K562 (cell line): Measurements from ENCODE around the gene ERFL.

ENCODE experiments used
- BHLHE40 ChIP-seq: IDR thresholded peaks from 2 replicates; pipeline ENCODE4 v1.6.1; 2011; ENCODE audit warnings: low read length, improper control_type of control experiment
- FOXA1 ChIP-seq: fragments of 450-650 bp; IDR thresholded peaks from 2 replicates; pipeline ENCODE4 v1.6.1; 2016; ENCODE audit warnings: mild to moderate bottlenecking, borderline replicate concordance
- JUN ChIP-seq, 2 experiments: sonication (generic) in 1 of 2; formaldehyde crosslinking in 1 of 2; IDR thresholded peaks; 2 replicates each; pipeline versions ENCODE4 v1.6.1 to v1.8.0; 2012 to 2022; ENCODE audit warnings: borderline replicate concordance in 2 of 2, mild to moderate bottlenecking in 2 of 2, improper control_type of control experiment in 1 of 2, low read depth in 1 of 2, low read length in 1 of 2, missing genetic modification reagents in 1 of 2
- L3MBTL2 ChIP-seq: fragments of 450-650 bp; IDR thresholded peaks from 2 replicates; pipeline ENCODE4 v1.6.1; 2016; ENCODE audit warnings: mild to moderate bottlenecking, moderate library complexity
- LARP7 ChIP-seq: fragments of 450-650 bp; IDR thresholded peaks from 2 replicates; pipeline ENCODE4 v1.6.1; 2016
- TBL1XR1 ChIP-seq, 2 experiments: IDR thresholded peaks; 2 replicates each; pipeline ENCODE4 v1.6.1; 2012; ENCODE audit warnings: improper control_type of control experiment in 2 of 2, low read length in 2 of 2, mild to moderate bottlenecking in 1 of 2
- ZFX ChIP-seq: sonication (generic); formaldehyde crosslinking; IDR thresholded peaks from 2 replicates; pipeline ENCODE4 v1.8.0; 2022; ENCODE audit warnings: mild to moderate bottlenecking, missing genetic modification reagents, moderate library complexity
- ZSCAN29 ChIP-seq: fragments of 450-650 bp; IDR thresholded peaks from 2 replicates; pipeline ENCODE4 v1.6.1; 2017
- ZZZ3 ChIP-seq: fragments of 450-650 bp; IDR thresholded peaks from 2 replicates; pipeline ENCODE4 v1.6.1; 2016; ENCODE audit warnings: antibody characterized with exemption, mild to moderate bottlenecking, moderate library complexity
- TF ChIP-seq, protein P1 (sequence below): IDR thresholded peaks from 3 replicates; pipeline ENCODE4 v1.6.1; 2011; ENCODE audit warnings: borderline replicate concordance, mild to moderate bottlenecking, moderate library complexity; ENCODE audit not compliant: insufficient read length; ENCODE audit errors: extremely low read depth
- TF ChIP-seq, protein P2 (sequence below), 3 experiments: IDR thresholded peaks in 2 of 3; conservative IDR thresholded peaks in 1 of 3; 2 replicates each; pipeline ENCODE4 v1.5.1; 2011 to 2012; ENCODE audit warnings: low read length in 3 of 3, mild to moderate bottlenecking in 3 of 3, control low read depth in 2 of 3, improper control_type of control experiment in 1 of 3, inconsistent platforms in 1 of 3, low read depth in 1 of 3, mixed read lengths in 1 of 3, moderate library complexity in 1 of 3; ENCODE audit not compliant: insufficient read depth in 2 of 3
- TF ChIP-seq, protein P3 (sequence below): sonication (generic); formaldehyde crosslinking; IDR thresholded peaks from 2 replicates; pipeline ENCODE4 v1.9.0; 2022; ENCODE audit warnings: mild to moderate bottlenecking, missing genetic modification reagents

DNA sequence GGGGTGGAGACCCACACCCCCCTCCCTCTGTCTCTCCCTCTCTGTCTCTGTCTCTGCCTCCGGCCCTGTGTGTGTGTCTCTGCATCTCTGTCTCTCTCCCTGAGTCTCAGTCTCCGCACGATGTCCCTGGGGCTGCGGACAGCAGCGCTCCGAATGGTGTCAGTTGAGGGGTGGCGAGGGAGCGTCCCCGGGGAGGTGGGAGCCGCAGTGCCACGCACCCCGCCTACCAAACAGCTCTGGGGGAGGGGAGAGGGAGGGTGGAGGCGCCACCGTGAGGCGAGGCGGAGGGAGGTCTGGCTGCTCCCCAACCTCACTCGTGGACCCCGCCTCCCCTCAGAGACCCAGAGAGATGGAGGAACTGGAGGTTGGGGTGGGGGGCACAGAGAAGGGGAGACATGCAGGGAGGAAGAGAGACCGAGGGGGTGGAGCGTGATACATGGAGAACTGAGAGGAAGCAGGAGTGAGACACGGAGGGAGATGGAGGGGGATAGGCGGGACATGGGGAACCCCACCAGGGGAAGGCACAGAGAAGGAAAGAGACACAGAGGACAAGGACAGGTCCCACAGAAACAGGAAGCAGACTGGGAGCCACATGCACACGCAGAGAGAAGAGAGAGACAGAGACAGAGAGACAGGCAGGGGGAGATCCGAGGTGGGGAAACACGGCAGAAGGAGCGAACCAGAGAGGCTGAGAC, 7.2 kb downstream of the ERFL start:
- TF ChIP-seq, protein P1, sequence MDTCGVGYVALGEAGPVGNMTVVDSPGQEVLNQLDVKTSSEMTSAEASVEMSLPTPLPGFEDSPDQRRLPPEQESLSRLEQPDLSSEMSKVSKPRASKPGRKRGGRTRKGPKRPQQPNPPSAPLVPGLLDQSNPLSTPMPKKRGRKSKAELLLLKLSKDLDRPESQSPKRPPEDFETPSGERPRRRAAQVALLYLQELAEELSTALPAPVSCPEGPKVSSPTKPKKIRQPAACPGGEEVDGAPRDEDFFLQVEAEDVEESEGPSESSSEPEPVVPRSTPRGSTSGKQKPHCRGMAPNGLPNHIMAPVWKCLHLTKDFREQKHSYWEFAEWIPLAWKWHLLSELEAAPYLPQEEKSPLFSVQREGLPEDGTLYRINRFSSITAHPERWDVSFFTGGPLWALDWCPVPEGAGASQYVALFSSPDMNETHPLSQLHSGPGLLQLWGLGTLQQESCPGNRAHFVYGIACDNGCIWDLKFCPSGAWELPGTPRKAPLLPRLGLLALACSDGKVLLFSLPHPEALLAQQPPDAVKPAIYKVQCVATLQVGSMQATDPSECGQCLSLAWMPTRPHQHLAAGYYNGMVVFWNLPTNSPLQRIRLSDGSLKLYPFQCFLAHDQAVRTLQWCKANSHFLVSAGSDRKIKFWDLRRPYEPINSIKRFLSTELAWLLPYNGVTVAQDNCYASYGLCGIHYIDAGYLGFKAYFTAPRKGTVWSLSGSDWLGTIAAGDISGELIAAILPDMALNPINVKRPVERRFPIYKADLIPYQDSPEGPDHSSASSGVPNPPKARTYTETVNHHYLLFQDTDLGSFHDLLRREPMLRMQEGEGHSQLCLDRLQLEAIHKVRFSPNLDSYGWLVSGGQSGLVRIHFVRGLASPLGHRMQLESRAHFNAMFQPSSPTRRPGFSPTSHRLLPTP, result no peak
- TF ChIP-seq ZFX (CRISPR knock-in tag) (no peak), LARP7 (no peak), FOXA1 (no peak), L3MBTL2 (no peak), ZZZ3 (no peak), JUN (IDR thresholded peaks at IDR 0.05; ENCODE audit: borderline replicate concordance, low read depth, low read length) (no peak), JUN (CRISPR knock-in tag; IDR thresholded peaks at IDR 0.05; ENCODE audit: borderline replicate concordance) (no peak), ZSCAN29 (no peak), BHLHE40 (no peak), TBL1XR1 (IDR thresholded peaks at IDR 0.05; ENCODE audit: low read length in 2 of 2) (no peak)
- TF ChIP-seq, protein P2, sequence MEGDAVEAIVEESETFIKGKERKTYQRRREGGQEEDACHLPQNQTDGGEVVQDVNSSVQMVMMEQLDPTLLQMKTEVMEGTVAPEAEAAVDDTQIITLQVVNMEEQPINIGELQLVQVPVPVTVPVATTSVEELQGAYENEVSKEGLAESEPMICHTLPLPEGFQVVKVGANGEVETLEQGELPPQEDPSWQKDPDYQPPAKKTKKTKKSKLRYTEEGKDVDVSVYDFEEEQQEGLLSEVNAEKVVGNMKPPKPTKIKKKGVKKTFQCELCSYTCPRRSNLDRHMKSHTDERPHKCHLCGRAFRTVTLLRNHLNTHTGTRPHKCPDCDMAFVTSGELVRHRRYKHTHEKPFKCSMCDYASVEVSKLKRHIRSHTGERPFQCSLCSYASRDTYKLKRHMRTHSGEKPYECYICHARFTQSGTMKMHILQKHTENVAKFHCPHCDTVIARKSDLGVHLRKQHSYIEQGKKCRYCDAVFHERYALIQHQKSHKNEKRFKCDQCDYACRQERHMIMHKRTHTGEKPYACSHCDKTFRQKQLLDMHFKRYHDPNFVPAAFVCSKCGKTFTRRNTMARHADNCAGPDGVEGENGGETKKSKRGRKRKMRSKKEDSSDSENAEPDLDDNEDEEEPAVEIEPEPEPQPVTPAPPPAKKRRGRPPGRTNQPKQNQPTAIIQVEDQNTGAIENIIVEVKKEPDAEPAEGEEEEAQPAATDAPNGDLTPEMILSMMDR (IDR thresholded peaks at IDR 0.05 in 2 of 3, conservative IDR thresholded peaks at IDR 0.05 in 1 of 3; ENCODE audit: insufficient read depth in 2 of 3, low read depth in 1 of 3, low read length in 3 of 3), result no peak
- TF ChIP-seq, protein P3, sequence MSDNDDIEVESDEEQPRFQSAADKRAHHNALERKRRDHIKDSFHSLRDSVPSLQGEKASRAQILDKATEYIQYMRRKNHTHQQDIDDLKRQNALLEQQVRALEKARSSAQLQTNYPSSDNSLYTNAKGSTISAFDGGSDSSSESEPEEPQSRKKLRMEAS (CRISPR knock-in tag), result no peak
